ENCODE measurements around the gene CYBA.

CYBA gene

DNA sequence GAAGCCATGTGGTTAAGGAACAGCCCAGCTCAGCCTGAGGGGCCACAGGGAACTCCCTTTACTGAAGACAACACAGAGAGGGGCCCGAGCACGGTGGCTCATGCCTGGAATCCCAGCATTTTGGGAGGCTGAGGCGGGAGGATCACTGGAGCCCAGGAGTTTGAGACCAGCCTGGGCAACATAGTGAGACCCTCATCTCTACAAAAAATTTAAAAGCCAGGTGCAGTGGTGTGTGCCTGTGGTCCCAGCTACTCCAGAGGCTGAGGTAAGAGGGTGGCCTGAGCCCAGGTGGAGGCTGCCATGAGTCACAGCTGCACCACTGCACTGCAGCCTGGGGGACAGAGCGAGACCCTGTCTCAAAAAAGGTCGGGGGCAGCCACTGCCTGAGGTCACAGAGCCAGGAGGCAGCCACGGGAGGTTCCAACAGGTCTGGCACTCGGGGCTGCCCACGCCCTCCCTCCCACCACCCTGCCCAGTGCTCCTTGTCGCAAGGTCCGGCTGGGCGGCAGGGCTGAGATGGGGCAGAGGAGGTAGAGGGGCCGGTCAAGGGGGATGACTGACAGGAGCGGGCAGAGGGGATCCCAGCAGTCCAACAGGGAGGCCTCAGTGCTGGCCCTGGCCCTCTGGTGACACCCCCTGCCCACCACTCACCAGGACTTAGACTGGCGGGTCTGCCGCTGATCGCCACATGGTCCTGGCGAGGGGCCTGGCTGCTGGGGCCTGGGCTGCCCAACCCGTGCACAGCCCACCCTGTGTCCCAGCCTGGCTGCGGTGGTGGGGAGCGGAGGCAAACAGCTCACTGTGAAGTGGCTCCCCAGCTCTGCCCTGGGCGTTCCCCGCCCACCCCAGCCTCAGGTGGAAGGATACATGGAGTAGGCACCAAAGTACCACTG lies 3.4 kb downstream of the CYBA start:
- DNase-seq (ENCODE audit: low read depth), result no peak

DNA sequence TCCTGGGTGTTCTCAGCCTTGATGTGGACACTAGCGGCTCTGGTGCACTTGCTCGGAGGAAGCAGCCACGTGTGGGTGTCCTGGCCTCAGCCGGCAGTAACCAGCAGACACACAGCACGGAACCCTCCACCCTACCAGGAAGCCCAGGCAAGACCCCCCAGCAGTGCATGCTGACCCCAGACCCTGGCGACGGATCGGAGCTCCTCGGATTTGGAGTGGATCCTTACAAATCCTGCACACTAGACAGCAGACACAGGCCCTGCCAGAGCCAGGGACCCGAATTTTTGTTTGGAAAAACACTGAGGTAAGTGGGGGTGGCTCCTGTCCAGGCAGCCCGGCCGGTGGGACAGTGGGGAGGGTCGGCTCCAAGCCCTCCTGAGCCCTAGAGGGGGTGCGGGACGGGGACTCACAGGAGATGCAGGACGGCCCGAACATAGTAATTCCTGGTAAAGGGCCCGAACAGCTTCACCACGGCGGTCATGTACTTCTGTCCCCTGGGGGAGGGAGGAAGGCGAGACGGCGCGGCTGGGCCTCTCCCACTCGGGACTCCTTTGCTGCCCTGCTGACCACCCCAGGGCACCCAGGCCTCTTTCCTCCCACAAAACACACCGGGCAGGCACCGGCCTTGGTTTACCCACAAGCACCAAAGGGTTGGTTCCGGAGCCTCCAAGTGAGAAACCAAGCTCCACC lies 4.4 kb downstream of the CYBA start:
- no peak for DNase-seq (ENCODE audit: low read depth)

DNA sequence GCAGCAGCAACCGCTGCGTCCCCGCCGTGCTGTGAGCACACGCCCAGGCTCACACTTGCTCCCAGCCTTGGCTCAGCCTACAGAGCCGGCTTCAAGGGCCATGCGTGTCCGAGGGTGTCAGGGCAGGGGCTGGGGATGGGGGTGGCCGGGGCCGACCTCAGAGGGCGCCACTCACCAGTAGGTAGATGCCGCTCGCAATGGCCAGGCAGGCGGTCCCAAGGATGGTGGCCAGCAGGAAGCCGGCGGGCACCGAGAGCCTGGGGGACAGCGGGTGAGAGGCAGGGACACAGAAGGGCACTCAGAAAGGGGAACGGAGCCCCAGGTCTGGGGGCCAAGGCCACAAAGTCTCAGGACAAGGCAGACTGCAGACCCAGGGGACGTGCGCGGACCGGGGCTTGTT lies 4.9 kb downstream of the CYBA start:
- no peak for DNase-seq (ENCODE audit: low read depth)

DNA sequence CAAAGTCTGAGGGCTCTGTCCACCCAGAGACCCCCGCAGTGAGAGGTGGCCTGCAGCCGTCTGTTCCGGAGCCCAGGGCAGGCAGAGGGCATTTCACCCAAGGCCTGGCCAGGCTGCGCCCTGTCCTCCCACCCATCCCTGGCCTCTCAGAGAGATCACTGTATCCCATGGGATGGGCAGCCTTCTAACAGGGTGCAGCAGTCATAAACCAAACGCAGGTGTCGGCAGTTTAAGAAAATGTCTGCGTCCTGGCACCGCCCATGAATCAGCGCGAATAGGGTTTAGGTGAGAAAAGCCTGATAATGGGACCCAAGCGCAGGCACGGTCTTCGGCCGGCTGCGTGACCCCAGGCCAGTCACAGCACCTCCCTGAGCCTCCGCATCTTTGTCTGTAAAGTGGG lies 5.4 kb downstream of the CYBA start:
- DNase-seq (ENCODE audit: low read depth), result no peak

DNA sequence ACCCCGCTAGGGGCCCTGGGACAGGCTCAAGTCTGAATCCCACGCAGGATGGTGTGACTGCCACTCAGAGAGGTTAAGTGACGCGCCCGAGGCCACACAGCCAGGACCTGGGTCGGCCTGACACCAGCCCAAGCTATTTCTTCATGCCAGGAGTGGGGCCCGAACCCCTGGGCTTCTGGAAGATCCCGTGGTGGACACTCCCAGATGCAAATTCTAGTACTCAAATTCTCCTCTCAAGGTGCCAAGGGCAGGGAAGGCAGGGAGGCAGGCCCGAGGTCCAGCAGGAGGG lies 7.3 kb downstream of the CYBA start:
- no peak for DNase-seq (ENCODE audit: low read depth)

DNA sequence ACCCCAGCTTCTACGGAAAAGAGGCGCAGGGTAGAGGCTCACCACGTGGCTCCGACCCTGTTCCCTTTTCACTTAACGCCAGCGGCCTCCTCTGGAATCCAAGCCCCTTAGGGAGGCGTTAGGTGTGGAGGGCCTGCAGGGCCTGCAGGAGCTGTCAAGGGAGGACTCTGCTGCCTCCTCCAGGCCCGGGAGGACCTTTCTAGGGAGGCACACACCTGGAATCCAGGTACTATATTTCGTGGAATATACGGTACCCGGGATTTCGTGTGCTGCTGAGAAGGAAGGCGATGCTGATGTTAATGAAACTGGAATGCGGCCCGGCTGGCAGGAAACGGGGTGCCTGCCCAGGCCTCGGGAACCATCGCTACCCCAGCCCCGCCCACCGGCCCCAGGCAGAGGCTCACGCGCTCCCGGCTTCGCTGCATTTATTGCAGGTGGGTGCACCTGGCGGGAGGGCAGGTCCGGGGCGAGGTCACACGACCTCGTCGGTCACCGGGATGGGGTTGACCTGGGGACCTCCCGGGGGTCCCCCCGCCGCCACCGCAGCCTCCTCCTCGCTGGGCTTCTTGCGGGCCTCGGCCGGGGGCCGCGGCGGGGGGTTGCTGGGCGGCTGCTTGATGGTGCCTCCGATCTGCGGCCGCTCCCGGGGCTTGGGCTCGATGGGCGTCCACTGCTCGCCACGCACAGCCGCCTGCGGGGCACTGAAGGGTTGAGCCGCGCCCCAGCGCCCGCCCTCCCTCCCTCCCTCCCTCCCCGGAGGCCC lies 7.8 kb downstream of the CYBA start:
- DNase-seq (ENCODE audit: low read depth), result no peak

DNA sequence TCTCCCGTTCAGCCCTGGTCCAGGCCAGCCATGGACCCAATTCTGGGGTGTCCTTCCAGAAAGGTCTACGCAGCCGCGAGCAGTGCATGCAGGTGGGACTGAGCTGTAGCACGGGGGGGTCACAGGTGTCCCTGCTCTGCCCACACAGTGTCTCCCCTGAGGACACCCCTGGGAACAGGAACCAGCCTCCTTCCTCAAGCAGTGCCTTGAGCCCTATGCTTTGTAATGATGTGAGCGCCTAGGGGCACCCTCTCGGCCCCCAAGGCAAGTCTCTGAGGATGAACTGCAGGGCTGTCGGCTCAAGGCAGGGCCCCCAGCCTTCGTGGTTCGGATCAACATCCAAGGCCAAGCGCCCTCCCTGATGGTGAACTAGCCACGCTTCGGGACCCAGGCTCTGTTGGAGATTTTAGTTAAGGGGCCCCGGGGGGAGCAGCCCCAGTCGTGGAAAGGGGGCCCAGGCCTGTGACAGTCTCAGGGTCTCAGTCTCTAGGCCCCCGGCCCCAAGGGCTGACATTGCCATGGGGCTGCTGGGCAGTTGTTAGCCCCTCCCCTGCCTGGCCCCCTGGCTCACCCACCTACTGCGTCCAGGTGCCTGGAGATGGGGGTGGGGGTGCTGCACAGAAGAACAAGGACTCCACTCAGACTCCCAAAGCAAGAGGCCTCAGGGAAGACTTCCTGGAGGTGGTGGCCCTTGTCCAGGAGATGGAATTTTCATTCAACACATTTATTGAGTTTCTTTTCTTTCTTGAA lies 10.2 kb downstream of the CYBA start:
- no peak for DNase-seq (ENCODE audit: low read depth)

DNA sequence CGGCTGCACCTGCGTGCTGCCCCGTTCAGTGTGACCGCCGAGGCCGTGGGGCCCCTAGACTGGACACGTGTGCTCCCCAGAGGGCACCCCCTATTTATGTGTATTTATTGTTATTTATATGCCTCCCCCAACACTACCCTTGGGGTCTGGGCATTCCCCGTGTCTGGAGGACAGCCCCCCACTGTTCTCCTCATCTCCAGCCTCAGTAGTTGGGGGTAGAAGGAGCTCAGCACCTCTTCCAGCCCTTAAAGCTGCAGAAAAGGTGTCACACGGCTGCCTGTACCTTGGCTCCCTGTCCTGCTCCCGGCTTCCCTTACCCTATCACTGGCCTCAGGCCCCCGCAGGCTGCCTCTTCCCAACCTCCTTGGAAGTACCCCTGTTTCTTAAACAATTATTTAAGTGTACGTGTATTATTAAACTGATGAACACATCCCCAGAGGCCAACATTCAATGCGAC lies 10.8 kb downstream of the CYBA start:
- DNase-seq (ENCODE audit: low read depth), result no peak

DNA sequence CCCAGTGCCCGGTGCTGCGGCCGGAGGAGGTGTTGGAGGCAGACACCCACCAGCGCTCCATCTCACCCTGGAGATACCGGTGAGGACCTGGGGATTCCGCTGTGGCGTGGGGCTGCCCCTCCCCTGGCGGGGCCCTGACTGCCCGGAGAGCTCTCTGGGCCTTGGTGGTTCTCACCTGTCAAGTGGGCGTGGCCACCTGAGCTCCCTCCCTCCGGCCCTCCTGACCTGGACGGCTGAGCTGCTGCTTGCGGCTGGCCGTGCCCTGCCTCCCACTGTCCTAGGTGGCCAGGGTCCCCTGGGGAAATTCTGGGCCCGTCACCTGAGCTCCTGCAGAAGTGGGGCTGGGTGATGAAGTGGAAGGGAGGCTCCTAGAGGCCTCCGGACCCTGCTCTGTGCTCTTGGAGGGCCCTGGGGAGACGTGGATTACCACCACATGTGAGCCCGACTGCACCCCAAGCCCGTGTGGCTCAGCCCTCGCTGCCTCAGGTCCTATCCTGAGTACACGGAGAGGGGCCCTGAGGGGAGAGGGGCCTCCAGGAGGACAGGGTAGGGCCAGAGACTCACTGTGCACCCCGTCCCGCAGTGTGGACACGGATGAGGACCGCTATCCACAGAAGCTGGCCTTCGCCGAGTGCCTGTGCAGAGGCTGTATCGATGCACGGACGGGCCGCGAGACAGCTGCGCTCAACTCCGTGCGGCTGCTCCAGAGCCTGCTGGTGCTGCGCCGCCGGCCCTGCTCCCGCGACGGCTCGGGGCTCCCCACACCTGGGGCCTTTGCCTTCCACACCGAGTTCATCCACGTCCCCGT lies 11.4 kb downstream of the CYBA start:
- no peak for DNase-seq (ENCODE audit: low read depth)

DNA sequence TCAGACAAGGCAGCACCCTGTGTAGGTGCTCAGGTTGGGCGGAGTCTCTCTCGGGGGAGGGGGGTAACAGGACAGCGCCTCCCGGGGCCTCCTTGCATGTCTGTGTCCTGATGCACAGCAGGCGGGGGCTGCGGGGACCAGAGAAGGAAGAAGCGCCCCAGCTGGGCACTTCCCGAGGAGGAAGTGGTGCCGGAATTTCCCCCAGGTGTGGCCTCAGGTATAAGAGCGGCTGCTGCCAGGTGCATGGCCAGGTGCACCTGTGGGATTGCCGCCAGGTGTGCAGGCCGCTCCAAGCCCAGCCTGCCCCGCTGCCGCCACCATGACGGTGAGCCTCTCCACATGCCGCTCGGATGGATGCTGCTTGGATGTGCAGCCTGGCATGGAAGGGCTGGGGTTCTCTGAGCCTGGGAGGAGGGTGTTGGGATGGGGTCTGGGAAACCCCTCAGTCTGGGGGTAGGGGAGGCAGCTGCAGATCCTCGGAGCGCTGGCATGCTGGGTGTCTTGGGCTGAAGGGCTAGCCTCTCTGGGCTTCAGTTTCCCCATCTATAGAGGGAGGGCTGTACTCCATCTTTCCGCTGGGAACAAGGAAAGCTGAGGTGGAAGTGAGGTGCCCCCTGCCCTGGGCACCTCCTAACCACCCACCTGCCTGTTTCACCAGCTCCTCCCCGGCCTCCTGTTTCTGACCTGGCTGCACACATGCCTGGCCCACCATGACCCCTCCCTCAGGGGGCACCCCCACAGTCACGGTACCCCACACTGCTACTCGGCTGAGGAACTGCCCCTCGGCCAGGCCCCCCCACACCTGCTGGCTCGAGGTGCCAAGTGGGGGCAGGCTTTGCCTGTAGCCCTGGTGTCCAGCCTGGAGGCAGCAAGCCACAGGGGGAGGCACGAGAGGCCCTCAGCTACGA lies 12.3 kb downstream of the CYBA start, which contains the start of gene IL17C:
IL17C (plus strand) TSS at position 250 of the 908 bp plus-strand sequence; CDS start at position 320, 70 bp downstream.
- DNase-seq (ENCODE audit: low read depth), result no peak

DNA sequence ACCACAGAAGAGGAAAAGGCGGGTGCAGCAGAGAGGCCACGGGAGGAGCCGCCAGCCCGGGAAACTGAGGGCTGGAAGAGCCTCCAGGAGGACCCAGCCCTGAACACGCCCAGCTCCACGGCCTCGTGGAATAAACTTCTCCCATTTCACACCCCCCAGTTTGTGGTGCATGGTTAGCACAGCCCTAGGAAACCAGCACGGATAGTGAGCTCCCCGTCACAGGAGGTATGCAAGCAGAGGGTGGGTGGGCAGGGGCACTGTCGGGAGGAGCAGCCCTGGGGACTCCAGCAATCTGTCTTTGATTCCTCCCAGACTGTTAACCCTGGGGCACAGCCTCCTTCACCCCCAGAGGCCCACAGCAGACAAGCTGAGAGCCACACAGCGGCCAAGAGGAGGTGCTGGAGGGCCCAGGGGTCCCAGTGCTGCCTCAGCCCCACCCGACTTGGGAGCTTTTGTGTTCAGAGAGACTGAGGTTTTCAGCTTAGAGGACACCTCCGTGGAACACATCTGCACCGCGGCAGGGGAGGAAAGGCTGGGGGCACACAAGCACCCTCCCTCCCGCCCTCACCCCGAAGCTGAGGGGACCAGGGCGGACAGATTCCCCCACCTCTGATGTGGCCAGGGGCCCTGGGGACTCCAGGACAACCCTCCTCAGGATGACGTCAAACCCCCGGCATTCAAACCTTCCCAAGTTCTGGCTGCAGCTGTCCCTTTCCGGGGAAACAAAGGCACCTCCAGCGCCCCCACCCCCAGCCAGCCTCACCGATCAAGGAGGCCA lies 14.2 kb downstream of the CYBA start:
- no peak for DNase-seq (ENCODE audit: low read depth)

DNA sequence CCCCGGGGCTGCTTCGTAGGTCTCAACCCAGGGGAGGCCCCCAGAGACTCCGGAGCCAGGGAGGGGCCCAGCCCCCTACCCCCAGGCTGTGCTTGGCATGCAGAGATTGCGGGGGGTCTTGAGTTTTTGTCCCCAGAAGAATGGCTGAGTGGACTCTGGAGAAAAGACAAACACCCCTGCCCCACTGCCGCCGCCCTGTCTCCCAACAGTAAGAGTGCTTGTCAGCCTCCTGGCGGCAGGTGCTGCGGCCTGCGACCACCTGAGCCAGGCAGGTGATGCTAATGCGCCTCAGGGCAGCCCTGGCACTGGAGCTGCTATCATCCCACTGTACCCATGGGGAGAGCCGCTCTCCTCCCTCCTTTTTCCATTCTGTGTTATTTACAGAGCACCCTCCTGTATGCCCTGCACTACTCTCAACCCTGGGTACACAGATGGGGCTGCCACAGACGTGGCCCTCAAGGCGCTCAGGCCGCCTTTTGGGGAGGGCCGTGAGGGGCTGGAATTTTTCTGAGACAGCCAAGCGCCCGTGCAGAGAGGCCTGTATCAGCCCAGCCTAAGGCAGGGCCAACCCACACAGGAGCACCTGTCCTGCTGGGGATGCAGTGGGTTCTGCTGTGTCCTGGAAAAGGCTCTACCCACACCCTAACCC lies 15.1 kb downstream of the CYBA start:
- no peak for DNase-seq (ENCODE audit: low read depth)

DNA sequence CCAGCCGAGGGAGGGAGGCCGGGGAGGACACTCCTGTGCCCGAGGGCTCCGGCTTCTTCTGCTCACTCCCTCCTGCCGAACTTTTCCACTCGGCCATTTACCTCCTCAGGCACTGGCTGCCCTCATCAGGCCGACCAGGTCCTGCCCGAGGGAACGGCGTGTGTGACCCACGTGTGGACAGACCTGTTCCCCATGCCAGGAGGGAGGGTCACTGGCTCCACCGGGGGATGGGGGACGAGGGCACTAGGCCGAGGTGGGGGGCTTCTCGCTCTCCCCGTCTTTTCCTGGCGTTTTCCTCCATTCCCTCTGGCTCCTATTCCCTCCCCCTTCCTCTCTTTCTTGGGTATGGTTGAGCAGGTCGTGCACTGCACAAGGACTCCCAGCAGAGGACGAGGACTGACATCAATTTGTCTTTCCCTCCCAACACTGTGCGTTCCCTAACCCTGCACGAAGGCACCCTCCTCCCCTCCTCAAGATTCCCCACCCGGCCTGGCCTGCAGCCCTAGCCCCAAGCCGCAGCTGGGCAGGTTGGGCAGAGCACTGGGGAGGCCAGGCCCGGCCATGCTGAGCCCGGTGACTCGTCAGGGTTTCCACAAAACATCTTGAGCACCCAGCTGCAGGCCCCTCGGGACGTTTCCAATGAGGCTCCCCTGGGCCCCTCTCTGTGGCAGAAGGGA lies 15.7 kb downstream of the CYBA start:
- DNase-seq (ENCODE audit: low read depth), result no peak

DNA sequence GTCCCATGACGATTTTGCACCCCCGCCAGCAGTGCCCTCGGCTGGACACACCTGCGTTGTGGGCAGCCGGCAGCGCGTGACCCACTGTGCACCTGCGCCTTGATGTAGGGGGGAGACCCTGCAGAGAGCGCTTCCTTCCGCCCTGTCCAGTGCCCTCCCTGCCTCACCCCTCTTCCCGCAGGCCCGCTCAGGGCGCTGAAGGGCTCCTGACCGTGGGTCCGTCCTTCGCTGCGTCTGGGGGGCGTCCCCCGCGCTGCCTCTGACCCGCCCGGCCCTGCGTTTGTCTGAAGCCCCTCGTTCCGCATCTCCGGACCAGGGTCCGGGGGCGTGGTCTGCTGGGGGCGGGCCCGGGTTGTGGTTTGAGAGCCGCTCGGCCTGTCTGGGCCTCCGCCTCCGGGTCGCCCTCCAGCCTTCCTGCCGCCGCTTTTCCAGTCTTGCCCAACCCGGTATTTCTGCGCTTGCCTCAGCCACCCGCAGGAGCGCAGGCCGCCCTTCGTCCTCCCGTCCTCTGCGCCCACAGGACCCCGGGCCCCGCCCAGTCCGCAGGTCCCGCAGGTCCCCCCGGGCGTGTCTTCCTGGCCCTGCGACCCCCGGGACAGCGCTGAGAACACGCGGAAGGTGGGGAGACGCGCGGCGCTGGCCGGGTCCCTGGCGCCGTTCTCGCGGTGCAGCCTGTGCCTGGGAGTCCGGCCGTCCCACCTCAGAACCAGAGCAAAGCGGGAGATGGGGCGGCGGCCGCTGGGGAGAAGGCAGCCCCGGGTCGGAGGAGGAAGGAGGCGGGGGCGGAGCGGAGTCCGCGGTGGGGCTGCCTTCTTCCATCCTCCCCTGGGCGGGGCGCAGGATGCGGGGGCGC lies 16.5 kb downstream of the CYBA start:
- DNase-seq (ENCODE audit: low read depth), result no peak

DNA sequence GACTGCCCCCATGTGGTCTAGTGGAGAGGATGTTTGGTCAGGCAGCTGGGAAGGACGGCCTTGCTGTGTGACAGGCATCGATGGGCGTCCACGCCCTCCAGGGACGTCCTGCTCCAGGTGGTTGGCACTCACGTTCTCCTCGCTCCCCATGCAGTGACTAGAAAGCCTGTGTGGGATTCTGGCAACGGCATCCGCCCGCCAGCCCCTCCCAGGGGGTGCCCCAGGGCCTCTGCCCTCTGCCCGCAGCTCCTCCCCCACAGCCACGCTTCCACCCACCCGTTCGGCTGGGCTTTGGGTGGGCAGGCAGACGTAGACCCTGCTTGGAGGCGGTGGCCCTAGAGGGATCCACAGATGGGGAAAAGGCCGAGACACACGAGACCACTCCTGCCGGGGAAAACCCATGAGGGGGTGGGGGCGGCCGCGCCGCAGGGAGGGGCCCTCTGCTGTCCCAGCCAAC lies 17.1 kb downstream of the CYBA start:
- DNase-seq (ENCODE audit: low read depth), result no peak

DNA sequence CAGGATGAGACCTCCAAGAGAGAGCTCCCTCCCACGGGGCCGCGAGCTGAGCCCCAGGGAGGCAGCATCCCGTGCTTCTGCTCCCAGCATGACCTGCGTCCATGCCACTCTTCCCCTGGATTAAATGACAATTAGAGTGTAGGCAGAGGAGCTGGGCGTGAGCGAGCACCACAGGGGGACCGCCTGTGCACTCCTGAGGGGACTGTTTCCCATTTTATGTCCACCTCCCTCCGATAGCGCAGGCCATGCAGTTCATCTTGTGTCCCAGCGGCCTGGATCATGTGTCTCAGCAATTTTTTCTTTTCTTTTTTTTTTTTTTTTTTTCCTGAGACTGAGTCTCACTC lies 18.3 kb downstream of the CYBA start:
- no peak for DNase-seq (ENCODE audit: low read depth)

DNA sequence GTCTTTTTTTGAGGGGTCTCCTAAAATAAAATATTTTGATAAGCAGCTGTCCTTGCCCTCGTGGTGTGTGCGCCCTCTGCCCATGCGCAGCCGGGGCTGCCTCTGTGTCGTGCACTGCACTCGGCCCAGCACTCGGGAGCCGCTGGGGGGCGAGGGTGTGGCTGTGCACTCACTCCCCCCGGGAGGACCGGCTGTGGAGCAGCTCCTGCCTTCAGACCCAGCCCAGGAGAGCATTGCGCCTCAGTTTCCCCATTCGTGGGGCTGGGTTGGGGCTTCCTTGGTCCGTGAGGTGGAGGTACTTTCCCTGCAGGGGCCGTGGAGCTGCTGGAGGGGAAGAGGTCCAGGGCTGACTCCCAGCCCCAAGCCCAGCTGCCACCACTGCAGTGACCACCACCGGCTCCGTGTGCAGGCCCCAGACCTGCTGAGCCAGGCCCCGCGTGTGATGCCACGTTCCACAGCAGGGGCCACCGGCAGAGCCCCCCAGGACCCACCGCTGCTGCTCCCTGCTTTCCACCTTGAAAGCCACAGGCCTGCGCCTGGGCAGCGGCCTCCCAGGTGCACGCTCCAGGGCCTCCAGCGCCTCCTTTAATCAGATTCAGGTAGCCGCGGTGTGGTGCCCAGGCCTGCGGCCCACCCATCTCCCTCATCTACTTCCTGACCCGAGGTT lies 18.8 kb downstream of the CYBA start:
- no peak for DNase-seq (ENCODE audit: low read depth)
